GM21390 (cell line): ENCODE data around the gene FAF2.
A peak's percentile ranks its signal among the peaks of the same experiment; 100 is the strongest.
"Not testable (repeated sequence)": the region's sequence is repeated elsewhere in the genome, so short reads cannot be mapped to it uniquely, and the experiment has no call there.

Experiments
- ATAC-seq: cut with Tn5 transposase; IDR thresholded peaks from one replicate; pipeline ENCODE4 v1.9.1; 2021; ENCODE audit not compliant: unreplicated experiment

Gene FAF2

DNA sequence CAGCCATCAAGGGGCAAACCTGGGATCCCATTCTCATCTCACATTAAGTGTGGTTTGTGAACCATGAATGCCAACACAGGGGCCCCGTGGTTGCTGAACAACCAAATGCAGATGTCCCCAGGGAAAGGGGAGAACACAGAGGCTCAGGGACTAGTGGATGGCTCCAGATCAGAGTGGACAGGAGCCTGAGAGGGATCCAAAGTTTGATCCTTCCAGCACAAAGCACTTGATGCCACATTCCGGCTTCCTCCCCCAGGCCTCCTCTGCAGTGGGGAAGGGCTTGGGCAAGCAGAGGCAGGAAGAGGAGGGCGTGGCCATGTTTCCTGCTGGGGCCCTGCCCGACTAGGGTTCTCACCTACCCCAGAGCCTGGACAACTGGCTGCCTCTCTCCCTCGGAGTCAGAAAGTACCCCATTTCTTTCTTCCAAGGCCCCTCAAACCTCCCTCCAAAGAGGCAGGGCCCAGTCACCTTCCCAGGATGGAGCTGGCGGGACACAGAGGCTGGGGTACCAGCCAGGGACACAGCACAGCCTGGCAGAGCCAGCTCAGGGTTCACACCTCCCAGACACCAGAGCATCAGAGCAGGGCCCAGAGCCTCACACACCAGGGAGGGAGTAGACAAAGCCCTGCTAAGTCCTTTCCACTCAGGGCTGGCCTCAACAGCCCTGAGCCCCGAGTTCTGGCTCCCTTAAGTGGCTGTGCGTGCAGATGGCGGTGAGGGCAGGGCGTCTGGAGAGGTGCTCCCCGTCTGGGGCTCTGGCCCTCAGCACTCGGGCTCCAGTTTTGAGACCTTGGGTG, 93.4 kb downstream of the FAF2 start:
- ATAC-seq: no peak

- no peak for ATAC-seq
Observed at GRCh38 chr5:176542135-176542595, 94.0 kb downstream of the FAF2 start.

DNA sequence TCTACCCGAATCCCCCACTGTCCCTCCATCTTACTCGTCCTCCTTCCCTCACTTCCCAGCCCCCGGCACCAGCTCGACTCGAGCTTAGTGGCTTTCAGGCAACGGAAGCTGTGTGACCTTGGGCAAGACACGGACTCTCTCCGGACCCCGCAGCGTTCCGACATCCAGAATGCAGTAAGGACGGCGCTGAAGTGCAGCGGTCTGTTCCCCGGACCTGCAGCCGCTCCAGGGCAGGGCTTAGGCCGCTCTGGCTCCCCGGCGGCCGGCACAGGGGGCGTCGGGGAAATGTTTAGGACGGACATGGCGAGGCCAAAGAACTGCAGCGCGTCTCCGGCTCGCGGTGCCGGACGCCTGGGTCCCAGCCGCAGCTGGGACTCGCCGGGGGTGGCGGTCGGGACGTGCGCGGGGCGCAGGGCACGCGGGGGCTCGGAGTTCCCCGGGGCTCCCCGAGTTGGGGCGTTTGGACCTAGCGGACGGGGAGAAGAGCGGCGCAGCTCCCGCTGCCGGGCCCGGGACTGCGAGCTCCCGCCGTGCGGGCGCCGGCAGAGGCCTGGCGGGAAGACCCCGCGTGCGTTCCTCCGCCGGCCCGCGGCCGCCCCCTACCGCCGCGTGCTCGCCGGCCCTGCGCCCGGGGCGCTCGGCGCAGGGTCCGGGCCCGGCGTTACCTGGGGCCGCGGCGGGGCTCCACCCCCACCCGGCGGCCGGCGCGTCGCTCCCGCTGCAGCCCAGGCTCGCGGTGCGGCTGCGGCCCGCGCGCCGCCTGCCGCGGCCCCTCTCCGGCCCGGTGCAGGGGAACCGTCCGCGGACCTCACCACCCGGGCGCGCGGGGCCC, 94.6 kb downstream of the FAF2 start:
- peak; percentile 55 for ATAC-seq

DNA sequence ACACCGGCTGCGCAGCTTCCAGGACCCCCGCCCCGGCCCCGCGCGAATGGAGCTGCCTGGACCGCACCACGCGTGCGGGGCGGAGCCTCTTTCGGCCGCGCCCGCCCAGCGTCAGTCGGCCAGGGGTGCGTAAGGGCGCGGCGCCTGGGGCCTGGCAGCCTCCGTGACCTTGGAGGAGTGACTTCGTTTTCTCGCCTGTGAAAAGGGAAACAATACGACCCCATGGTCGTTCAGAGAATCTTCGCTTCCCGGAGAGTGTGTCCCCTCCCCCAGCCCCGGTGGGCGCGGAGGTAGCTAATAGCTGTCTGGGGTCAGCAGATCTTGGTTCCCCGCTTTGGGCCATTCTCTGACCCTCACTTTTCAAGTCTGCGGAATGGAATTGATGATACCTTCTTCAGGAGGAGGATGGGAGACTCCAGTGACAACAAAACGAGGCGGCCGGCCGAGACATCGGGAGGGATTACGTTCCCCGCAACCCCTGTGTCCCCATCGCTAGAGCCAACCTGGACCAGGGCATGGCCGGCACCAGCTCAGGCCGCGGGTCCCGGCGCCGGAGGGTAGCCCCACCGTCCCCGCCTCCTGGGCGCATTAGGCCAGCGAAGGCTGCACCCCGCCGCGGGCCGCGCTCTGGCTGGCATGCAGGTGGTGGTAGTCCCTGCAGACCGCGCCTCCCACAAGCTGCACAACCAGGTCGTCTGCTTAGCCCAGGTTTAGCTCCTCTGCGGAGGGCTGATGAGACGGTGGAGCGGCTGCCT, 95.4 kb downstream of the FAF2 start:
- ATAC-seq: peak; percentile 71

DNA sequence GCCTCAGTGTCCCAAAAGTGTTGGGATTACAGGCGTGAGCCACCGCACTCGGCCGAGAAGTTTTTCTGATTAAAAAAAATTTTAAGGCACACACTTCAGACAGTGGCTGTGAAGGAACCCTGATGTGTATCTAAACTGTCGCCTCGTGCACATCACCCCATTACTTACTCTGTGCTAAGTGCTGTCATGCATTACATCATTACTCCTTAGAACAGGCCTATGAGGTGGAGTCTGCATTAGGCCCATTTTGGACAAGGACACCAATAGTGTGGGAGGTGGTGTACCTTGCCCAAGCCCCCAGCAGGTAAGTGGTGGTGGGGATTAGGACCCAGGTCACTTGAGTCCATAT, 97.2 kb downstream of the FAF2 start:
- no peak for ATAC-seq

- ATAC-seq: no peak
Observed at GRCh38 chr5:176545737-176546509, 97.7 kb downstream of the FAF2 start.

DNA sequence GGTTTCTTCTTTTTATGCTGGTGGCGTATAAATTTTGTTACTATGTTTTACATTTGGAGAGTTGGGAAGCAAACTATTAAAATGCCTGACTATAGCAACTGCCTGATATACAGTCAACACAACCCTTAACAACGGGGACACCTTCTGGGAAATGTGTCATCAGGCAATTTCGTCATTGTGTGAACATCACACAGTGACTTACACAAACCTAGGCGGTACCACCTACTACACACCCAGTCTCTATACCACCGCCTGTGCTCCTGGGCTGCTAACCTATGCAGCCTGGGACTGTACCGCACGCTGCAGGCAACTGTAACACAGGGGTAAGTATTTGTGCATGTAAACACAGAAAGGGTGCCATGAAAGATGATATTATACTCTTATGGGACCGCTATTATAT, 99.6 kb downstream of the FAF2 start:
- no peak for ATAC-seq

DNA sequence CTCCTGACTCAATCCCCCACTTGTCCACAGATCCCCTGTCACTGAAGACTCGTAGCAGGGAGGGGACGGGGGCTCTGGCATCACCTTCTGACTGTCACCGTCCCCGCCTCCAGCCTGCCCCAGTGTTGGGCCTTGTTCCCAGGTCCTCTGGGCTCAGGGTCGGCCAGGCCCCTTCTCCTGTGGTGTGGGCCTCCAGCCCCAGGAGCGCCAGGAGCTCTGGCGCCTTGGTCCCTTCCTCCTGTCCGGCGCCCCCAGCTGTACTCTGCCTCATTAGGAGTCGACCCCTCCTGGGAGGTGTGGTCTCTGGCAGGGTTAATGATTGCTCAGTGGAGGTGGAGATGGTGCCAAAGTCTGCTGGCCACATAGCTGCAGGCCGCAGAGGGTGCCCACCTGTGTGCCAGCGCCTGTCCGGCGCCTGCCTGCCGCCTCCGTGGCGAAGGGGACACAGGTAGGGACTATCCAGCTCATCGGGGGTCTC, 100.8 kb downstream of the FAF2 start, which contains the start of gene CDHR2:
Gene CDHR2, plus strand, starts transcription at position 376 of the 478 bp plus-strand sequence. CDS start 16,011 bp downstream, outside the sequence.
- ATAC-seq: no peak

DNA sequence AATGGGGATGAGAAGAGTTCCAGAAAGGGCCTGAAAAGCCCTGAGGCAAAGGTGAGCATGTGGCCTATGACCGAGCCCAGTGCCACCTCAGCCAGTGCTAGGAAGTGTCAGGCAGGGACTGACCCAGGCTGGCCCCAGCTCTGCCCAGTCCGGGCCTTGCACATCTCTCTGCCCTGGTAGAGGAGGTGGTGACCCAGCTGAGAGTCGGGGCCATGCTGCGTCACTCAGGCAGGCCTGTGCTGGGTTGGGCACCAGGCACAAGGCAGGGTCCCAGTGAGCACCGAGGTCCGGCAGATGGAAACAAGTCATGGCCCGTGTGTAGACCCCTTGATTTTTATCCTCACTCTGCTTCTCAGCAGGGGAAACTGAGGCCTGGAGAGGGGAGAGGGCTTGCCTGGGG, 101.7 kb downstream of the FAF2 start:
- no peak for ATAC-seq

DNA sequence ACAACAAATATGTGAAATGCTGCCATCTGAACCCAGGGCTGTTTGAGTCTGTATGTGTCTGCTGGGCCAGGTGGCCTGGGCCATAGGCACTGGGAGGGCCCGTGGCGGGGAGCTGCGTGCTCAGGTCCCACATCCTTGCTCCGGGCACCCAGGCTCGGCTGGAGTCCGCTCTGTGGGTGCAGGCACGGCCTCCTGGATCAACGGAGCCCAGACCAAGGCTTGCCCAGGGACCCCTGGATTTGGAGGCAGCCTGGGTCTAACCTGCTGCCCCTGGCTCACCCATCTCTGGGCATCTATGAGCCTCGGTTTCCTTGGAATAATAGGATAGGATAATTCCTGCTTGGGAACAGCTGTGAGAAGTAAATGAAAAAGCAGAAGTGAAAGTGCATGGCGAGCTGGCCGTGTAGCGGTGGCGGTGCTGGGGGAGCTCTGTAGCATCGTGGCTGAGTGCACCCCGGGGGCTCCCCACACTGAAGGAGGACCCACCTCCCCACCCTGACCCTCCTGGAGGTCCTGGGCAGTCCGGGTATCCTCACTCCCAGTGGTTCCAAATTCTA, 102.2 kb downstream of the FAF2 start:
- ATAC-seq: no peak

GRCh38 chr5:176550937-176551336, 102.8 kb downstream of the FAF2 start:
- not testable (repeated sequence) for ATAC-seq

- no peak for ATAC-seq
Observed at GRCh38 chr5:176552332-176552869, 104.2 kb downstream of the FAF2 start.

DNA sequence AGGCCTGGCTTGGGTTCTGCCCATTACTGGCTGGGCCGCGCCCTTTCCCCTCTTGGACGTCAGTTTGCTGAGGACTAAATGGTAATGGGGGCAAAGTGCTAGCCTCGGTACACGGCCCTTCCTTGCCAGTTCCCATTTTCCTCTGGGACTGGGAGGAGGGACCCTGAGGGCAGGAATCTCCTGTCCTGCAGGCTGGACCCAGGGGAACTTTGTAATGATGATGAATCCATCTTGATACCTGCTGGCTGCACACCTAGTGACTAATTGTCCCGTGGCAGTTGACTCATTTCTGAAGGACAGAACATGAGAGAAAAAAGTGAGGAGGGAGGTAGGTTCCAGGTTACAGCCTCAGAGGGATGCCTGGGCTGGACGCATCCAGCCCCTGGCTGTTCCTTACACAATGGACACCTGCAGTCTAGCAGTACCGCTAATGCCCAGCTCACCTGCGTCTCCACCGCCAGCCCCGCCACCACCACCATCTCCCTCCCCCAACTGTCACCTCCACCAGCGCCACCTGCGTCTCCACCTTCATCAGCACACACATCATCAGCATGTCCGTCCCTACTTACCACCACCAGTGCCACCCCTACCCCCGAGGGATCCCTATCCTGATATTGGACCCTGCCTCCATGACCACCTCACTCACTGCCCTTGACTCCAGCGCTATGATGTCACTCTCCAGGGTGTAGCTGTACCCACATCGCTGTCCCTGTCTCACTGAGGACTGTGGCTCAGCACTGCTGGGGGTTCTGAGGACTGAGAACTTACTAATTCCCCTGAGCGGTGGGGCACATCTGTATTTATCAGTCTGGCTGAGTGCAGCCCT, 105.3 kb downstream of the FAF2 start:
- no peak for ATAC-seq

DNA sequence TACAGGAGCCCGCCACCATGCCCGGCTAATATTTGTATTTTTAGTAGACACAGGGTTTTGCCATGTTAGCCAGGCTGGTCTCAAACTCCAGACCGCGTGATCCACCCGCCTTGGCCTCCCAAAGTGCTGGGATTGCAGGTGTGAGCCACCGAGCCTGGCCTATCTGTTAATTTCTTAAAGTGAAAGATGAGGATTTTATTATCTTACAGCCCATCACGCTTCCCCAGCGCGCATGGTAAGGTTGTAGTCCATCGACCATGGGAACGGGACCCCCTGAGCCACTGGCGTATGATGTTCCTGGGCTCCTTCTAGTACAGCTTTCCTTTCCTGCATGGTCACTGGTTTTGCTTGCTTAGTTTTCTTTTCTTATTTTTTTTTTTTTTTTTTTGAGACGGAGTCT, 109.7 kb downstream of the FAF2 start:
- ATAC-seq: no peak
